ENCODE data around the gene SLC4A5. TPM values are rescaled to one million over a fixed set of nuclear protein-coding genes. Genes with fewer than 3 reads are reported as not detected.

Gene SLC4A5
- total and polyA plus RNA-seq, 4 donors, result 0.85 to 9.6 (median 3.9) TPM

DNA sequence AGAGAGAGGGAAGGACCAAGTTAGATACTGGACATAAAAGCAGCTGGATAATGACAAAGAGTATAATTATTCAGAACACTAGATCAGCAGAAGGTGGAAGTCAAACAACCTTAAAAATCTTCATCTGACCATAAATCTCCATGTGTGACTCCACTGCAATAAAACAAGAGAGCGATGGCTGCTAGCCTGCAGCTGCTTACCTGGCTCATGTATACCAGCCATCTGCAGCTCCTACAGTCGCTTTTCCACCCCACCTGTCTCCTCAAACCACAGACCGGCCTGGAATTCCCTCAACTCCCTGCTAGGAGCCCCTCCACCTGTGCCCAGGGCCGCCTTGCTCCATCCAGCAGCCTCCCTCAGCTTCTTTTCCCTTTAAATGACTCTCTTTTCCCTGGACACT lies 64.5 kb downstream of the SLC4A5 start:
- H3K27ac ChIP-seq (ENCODE audit: low read depth in 1 of 2, low read length in 1 of 2), result no peak overlapping the region
- H3K4me3 ChIP-seq, result no peak overlapping the region
- no peaks in the 10 kb centered on the region for H3K36me3 ChIP-seq (ENCODE audit: control insufficient read depth in 4 of 4, insufficient read depth in 4 of 4, low read length in 4 of 4)
- WGBS, 2 donors, result 93 to 98% methylated on average over 4 of the region's 4 CpGs
- ATAC-seq (ENCODE audit: insufficient read depth, low FRiP score), result no peak
- peaks cover 0 to 3% (median 0%) of the 10 kb centered on the region in 5 donors for H3K4me1 ChIP-seq (ENCODE audit: control insufficient read depth in 5 of 5, insufficient read depth in 5 of 5, low read length in 5 of 5)
- no peaks in the 10 kb centered on the region for H3K27me3 ChIP-seq (ENCODE audit: control insufficient read depth in 3 of 3, insufficient read depth in 3 of 3, low read length in 2 of 3)
- H3K9ac ChIP-seq (ENCODE audit: insufficient read depth in 1 of 2, low read length in 2 of 2), result no peak overlapping the region
- no peak for TF ChIP-seq CTCF (IDR thresholded peaks at IDR 0.05; ENCODE audit: control extremely low read depth, extremely low read depth)
- DNase-seq, result no peak
- H3K9me3 ChIP-seq (ENCODE audit: control insufficient read depth in 4 of 4, insufficient read depth in 3 of 4, low read length in 3 of 4), result peaks cover 0 to 1% (median 0%) of the 10 kb centered on the region in 4 donors

- H3K27ac ChIP-seq (ENCODE audit: low read depth in 1 of 2, low read length in 1 of 2), result no peak overlapping the region
- H3K27me3 ChIP-seq (ENCODE audit: control insufficient read depth in 3 of 3, insufficient read depth in 3 of 3, low read length in 2 of 3), result no peaks in the 10 kb centered on the region
- peaks cover 0 to 3% (median 0%) of the 10 kb centered on the region in 5 donors for H3K4me1 ChIP-seq (ENCODE audit: control insufficient read depth in 5 of 5, insufficient read depth in 5 of 5, low read length in 5 of 5)
- DNase-seq (no peak), ATAC-seq (ENCODE audit: insufficient read depth, low FRiP score) (no peak)
- WGBS, 2 donors, result 70 to 82% methylated on average over 2 of the region's 2 CpGs
- no peak overlapping the region for H3K9ac ChIP-seq (ENCODE audit: insufficient read depth in 1 of 2, low read length in 2 of 2)
- no peak overlapping the region for H3K4me3 ChIP-seq
- peaks cover 0 to 1% (median 0%) of the 10 kb centered on the region in 4 donors for H3K9me3 ChIP-seq (ENCODE audit: control insufficient read depth in 4 of 4, insufficient read depth in 3 of 4, low read length in 3 of 4)
- no peak for TF ChIP-seq CTCF (IDR thresholded peaks at IDR 0.05; ENCODE audit: control extremely low read depth, extremely low read depth)
- no peaks in the 10 kb centered on the region for H3K36me3 ChIP-seq (ENCODE audit: control insufficient read depth in 4 of 4, insufficient read depth in 4 of 4, low read length in 4 of 4)
These were observed 65.0 kb downstream of the SLC4A5 start for GRCh38 chr2:74278176-74278575.

DNA sequence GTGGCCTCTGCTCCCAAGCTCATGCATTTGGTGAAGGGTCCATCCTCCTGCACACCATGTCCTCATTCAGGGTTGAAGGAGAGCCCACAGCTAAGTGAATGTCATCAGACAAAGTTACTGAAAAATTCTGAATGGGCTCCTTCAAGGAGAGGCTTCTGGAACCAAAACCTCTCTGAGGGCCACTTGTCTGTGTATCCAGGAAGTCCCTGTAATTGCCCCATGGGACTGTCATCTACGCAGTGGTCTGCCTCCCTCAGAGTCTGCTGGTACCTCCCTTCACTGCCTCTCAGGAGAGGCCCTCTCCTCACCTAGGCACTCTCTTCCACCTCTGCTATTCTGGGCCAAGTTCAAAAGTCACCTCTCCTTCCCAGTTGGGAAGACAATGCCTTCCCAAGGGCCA lies 68.0 kb downstream of the SLC4A5 start:
- H3K4me1 ChIP-seq (ENCODE audit: control insufficient read depth in 5 of 5, insufficient read depth in 5 of 5, low read length in 5 of 5), result peaks cover 0 to 2% (median 0%) of the 10 kb centered on the region in 5 donors
- H3K36me3 ChIP-seq (ENCODE audit: control insufficient read depth in 4 of 4, insufficient read depth in 4 of 4, low read length in 4 of 4), result no peaks in the 10 kb centered on the region
- H3K9ac ChIP-seq (ENCODE audit: insufficient read depth in 1 of 2, low read length in 2 of 2), result no peak overlapping the region
- no peaks in the 10 kb centered on the region for H3K27me3 ChIP-seq (ENCODE audit: control insufficient read depth in 3 of 3, insufficient read depth in 3 of 3, low read length in 2 of 3)
- 86 to 87% methylated on average over 1 of the region's 1 CpG for WGBS, 2 donors
- H3K27ac ChIP-seq (ENCODE audit: low read depth in 1 of 2, low read length in 1 of 2), result no peak overlapping the region
- no peak for DNase-seq
- peaks cover 0 to 1% (median 0%) of the 10 kb centered on the region in 4 donors for H3K9me3 ChIP-seq (ENCODE audit: control insufficient read depth in 4 of 4, insufficient read depth in 3 of 4, low read length in 3 of 4)
- H3K4me3 ChIP-seq, result no peak overlapping the region
- no peak for TF ChIP-seq CTCF (IDR thresholded peaks at IDR 0.05; ENCODE audit: control extremely low read depth, extremely low read depth)
- no peak for ATAC-seq (ENCODE audit: insufficient read depth, low FRiP score)

GRCh38 chr2:74269667-74270066 lies 73.5 kb downstream of the SLC4A5 start:
- TF ChIP-seq CTCF (IDR thresholded peaks at IDR 0.05; ENCODE audit: control extremely low read depth, extremely low read depth), result no peak
- Histone ChIP-seq H3K27me3 (ENCODE audit: control insufficient read depth in 3 of 3, insufficient read depth in 3 of 3, low read length in 2 of 3) (no peaks in the 10 kb centered on the region), H3K9me3 (ENCODE audit: control insufficient read depth in 4 of 4, insufficient read depth in 3 of 4, low read length in 3 of 4) (no peaks in the 10 kb centered on the region), H3K4me3 (no peak overlapping the region), H3K36me3 (ENCODE audit: control insufficient read depth in 4 of 4, insufficient read depth in 4 of 4, low read length in 4 of 4) (peaks cover 0 to 4% (median 0%) of the 10 kb centered on the region in 4 donors), H3K4me1 (ENCODE audit: control insufficient read depth in 5 of 5, insufficient read depth in 5 of 5, low read length in 5 of 5) (peaks cover 0 to 1% (median 0%) of the 10 kb centered on the region in 5 donors), H3K9ac (ENCODE audit: insufficient read depth in 1 of 2, low read length in 2 of 2) (no peak overlapping the region), H3K27ac (ENCODE audit: low read depth in 1 of 2, low read length in 1 of 2) (no peak overlapping the region)
- no peak for DNase-seq
- 95% methylated on average over 1 of the region's 1 CpG for WGBS, 2 donors
- no peak for ATAC-seq (ENCODE audit: insufficient read depth, low FRiP score)

Measured in lung (tissue), 12 donors.